Fibroblast of the aortic adventitia (primary cell): Measurements from ENCODE around the gene FHIT. TPM values are rescaled to one million over a fixed set of nuclear protein-coding genes. Genes with fewer than 3 reads are reported as not detected.

Source experiments
- DNase-seq: peaks from one replicate; pipeline ENCODE4 v3.0.0-alpha.2; 2010; ENCODE audit warnings: low read depth
- H3K4me3 ChIP-seq: 2 replicates; pipeline ENCODE4 v1.5.1; 2011; ENCODE audit warnings: low read depth, mild to moderate bottlenecking, control low read depth, low read length, moderate library complexity
- CTCF ChIP-seq: IDR thresholded peaks from 2 replicates; pipeline ENCODE4 v1.5.1; 2011; ENCODE audit warnings: mild to moderate bottlenecking, low read length, control low read depth, inconsistent platforms; ENCODE audit not compliant: insufficient read depth
- total RNA-seq: library from RNA; depleted of rRNA; stranded (reverse); fragments of >200 nt; gene quantifications from 2 replicates; pipeline ENCODE4 v1.2.3, GENCODE V29; 2012; ENCODE audit warnings: low replicate concordance

FHIT gene
- total RNA-seq, 1 donor, result 1.5 TPM

GRCh38 chr3:59759298-59760031, 1491.8 kb downstream of the FHIT start:
- no peak for DNase-seq
- H3K4me3 ChIP-seq, result no peak overlapping the region
- TF ChIP-seq CTCF, result no peak

GRCh38 chr3:59758672-59759071, 1492.6 kb downstream of the FHIT start:
- no peak for TF ChIP-seq CTCF
- no peak for DNase-seq
- no peak overlapping the region for H3K4me3 ChIP-seq

- no peak for DNase-seq
- no peak overlapping the region for H3K4me3 ChIP-seq
- TF ChIP-seq CTCF, result no peak
These were observed 1494.3 kb downstream of the FHIT start for GRCh38 chr3:59756934-59757333.

- no peak for TF ChIP-seq CTCF
- DNase-seq, result no peak
- no peak overlapping the region for H3K4me3 ChIP-seq
These were observed 1496.7 kb downstream of the FHIT start for GRCh38 chr3:59754456-59755129.

GRCh38 chr3:59753808-59754450, 1497.3 kb downstream of the FHIT start:
- no peak overlapping the region for H3K4me3 ChIP-seq
- DNase-seq, result no peak
- no peak for TF ChIP-seq CTCF

GRCh38 chr3:59752925-59753324, 1498.3 kb downstream of the FHIT start:
- no peak for DNase-seq
- TF ChIP-seq CTCF, result no peak
- no peak overlapping the region for H3K4me3 ChIP-seq
